ENCODE data around the gene AHNAK2.
A peak's percentile ranks its signal among the peaks of the same experiment; 100 is the strongest.
"Not testable (repeated sequence)": the region's sequence is repeated elsewhere in the genome, so short reads cannot be mapped to it uniquely, and the experiment has no call there.

Gene AHNAK2

GRCh38 chr14:104924421-104925213, 53.6 kb downstream of the AHNAK2 start, which contains the start of gene PLD4:
TSS of gene PLD4 (plus strand) at chr14:104924879. CDS start at chr14:104927141, 2,262 bp downstream.
- DNase-seq, result no peak

DNA sequence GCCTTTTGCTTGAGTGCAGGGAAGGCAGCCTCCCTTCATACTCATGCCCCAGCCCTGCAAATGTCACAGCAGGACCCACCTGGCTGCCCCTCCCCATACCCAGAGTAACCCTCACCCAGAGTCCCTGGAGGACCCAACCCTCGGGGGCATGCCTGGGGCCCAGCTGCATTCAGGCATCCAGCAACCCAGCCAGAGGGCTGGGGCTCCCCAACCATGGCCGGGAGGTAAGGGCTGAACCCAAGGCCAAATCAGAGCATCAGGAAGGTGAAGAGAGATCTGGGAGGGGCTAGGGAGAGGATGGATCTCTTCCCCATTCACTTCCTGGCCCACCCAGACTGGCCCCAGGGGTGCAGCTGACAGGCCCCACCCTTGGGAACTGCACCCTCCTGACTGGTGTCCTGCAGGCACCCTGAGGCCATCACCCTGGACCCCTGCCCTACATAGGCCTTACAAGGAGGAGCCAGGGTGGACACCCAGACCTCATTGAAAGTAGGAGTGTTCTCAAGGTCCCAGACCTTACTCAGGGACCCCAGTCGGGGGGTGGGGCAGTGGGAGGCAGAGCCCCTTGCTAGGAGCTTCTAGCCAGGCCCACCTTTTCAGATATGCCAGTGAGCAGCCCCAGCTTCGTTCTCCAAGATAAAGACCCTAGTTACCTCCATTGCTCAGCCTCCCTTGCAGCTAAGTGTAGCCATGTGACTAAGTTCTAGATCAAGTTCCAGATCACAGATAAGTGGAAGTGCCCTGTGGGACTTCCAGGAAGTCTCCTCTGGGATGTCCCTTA, 54.3 kb downstream of the AHNAK2 start:
- DNase-seq, result no peak

GRCh38 chr14:104919993-104920315, 58.2 kb downstream of the AHNAK2 start:
- DNase-seq, result no peak

DNA sequence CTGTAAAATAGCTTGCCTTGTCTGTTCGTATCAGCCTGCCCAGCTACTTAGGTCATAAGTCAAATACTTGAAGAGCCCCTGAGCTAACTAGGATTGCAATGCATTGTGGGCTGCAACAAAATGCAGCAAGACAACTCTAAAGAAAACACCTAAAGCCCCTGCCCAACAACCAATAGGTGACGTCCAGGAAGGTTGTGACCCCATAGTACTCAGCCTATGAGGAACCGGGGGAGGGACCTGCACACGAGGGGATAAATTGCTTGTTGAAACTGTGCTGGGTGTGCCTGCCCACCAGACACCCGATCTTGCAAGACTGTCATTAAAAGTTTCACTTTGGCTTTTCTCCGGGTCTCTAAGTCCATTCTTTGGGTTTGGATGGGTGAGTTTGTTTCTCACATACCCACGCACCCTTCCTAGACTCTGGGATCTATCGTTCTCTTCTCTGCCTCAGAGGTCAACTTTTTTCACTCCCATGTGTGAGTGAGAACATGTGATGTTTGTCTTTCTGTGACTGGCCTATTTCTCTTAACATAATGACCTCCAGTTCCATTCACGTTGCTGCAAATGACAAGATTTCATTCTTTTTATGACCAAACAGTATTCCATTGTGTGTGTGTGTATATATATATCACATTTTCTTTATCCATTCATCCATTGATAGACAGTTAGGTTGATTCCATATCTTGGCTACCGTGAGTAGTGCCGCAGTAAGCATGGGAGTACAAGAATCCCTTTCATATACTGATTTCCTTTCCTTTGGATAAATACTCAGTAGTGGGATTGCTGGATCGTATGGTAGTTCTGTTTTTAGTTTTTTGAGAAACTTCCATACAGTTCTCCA, 58.8 kb downstream of the AHNAK2 start:
- not testable (repeated sequence) for DNase-seq

GRCh38 chr14:104917993-104918392, 60.2 kb downstream of the AHNAK2 start:
- DNase-seq, result no peak

GRCh38 chr14:104917116-104917515, 61.1 kb downstream of the AHNAK2 start:
- DNase-seq, result no peak

- DNase-seq, result peak; percentile 94
Measured at GRCh38 chr14:104913435-104913834, 64.7 kb downstream of the AHNAK2 start.

- no peak for DNase-seq
Measured at GRCh38 chr14:104912053-104912452, 66.1 kb downstream of the AHNAK2 start.

GRCh38 chr14:104908303-104908702, 69.9 kb downstream of the AHNAK2 start:
- DNase-seq, result no peak

DNA sequence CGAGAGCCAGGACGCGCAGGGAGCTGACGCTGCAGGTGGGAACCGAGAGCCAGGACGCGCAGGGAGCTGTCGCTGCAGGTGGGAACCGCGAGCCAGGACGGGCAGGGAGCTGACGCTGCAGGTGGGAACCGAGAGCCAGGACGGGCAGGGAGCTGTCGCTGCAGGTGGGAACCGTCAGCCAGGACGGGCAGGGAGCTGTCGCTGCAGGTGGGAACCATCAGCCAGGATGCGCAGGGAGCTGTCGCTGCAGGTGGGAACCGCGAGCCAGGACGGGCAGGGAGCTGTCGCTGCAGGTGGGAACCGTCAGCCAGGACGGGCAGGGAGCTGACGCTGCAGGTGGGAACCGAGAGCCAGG, 72.6 kb downstream of the AHNAK2 start:
- not testable (repeated sequence) for DNase-seq

DNA sequence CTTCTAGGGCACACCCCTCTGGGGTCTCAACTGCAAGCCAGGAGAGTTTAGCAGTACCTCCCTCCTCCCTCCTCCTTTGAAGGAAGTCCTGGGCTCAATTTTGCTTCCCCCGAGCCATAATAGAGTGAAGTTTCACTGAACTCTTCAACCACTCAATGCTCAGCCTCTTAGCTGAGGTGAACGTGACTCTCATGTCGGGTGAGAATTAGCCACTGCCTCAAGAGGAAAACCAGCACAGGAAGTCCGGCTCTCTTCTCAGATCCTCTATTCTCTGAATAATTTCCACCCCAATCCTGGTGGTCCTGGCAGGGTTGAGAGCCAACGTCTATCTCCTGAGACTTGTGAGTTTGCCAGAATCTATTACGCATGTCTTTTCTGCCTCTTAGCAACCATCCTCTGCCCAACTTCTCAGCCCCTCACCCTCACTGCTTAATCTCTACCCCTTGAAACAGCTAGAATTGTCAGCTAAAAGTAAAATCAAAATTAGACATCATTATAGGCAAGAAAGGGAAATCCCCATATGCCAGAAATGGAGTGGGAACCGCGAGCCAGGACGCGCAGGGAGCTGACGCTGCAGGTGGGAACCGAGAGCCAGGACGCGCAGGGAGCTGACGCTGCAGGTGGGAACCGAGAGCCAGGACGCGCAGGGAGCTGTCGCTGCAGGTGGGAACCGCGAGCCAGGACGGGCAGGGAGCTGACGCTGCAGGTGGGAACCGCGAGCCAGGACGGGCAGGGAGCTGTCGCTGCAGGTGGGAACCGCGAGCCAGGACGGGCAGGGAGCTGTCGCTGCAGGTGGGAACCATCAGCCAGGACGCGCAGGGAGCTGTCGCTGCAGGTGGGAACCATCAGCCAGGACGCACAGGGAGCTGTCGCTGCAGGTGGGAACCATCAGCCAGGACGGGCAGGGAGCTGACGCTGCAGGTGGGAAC, 73.3 kb downstream of the AHNAK2 start:
- DNase-seq, result not testable (repeated sequence)

GRCh38 chr14:104903990-104904389, 74.2 kb downstream of the AHNAK2 start:
- DNase-seq, result no peak

- DNase-seq, result no peak
Measured at GRCh38 chr14:104900639-104901512, 77.3 kb downstream of the AHNAK2 start.

GRCh38 chr14:104899781-104900180, 78.4 kb downstream of the AHNAK2 start:
- DNase-seq, result no peak

GRCh38 chr14:104898870-104899510, 79.2 kb downstream of the AHNAK2 start:
- DNase-seq, result no peak

- no peak for DNase-seq
Measured at GRCh38 chr14:104898195-104898558, 80.0 kb downstream of the AHNAK2 start.

GRCh38 chr14:104897330-104898194, 80.6 kb downstream of the AHNAK2 start:
- no peak for DNase-seq

GRCh38 chr14:104895786-104896661, 82.2 kb downstream of the AHNAK2 start:
- peak; percentile 75 for DNase-seq

Measured in NCI-H510A (cell line).